NCI-H748 treated with DMSO at 0.1 percent for 48 hours (cell line): ENCODE results near the gene WEE2.
"Not testable (repeated sequence)": the region's sequence is repeated elsewhere in the genome, so short reads cannot be mapped to it uniquely, and the experiment has no call there.

Experiments
- DNase-seq: peaks from one replicate; lab custom pipeline; 2025; lab: John Stamatoyannopoulos, UW

WEE2 gene

GRCh38 chr7:141708351-141708750 lies at the start of gene WEE2:
Gene WEE2 (plus strand): TSS chr7:141708353. CDS start chr7:141708759, 406 bp downstream.
- DNase-seq, result peak; percentile 87

GRCh38 chr7:141659501-141659900 lies 48.7 kb upstream of the WEE2 start:
- no peak for DNase-seq

DNA sequence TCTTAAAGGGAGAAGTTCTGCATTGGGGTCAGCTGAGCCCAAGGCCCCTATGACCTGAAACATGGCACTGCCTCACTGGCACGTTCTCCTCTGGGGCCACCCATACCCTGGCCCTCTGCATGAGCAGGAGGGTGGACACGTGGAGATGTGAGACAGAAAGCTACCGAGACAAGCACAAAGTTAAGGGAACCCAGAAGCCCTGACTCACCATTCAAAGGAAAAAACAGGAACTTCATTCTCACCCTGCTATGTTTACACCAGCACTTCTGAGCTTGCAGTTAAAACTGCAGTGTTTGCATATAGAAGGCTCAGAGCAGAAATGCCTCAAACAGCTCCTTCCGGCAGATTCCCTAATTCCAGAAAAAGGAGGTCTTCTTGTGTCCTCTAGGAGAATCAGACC lies 47.9 kb upstream of the WEE2 start:
- no peak for DNase-seq

- no peak for DNase-seq
These were observed 44.9 kb upstream of the WEE2 start for GRCh38 chr7:141663081-141663849.

DNA sequence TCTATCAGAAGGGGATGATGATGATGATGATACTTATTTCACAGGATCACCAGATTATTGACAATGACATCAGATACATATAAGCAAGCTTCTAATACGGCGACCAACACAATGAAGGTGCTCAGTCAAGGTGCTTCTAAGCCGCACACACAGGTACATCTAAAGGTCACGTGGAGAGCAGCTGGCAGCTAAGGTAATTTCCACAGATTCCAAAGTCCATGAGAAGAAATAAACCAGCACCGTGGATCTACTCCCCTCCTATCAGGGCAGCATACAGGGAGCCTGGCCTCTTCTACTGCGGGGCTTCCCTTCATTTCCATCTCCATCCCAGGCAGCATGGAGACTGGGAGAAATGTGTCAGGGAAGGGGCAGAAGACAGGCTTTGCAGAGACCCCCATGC lies 43.7 kb upstream of the WEE2 start:
- DNase-seq, result no peak

DNA sequence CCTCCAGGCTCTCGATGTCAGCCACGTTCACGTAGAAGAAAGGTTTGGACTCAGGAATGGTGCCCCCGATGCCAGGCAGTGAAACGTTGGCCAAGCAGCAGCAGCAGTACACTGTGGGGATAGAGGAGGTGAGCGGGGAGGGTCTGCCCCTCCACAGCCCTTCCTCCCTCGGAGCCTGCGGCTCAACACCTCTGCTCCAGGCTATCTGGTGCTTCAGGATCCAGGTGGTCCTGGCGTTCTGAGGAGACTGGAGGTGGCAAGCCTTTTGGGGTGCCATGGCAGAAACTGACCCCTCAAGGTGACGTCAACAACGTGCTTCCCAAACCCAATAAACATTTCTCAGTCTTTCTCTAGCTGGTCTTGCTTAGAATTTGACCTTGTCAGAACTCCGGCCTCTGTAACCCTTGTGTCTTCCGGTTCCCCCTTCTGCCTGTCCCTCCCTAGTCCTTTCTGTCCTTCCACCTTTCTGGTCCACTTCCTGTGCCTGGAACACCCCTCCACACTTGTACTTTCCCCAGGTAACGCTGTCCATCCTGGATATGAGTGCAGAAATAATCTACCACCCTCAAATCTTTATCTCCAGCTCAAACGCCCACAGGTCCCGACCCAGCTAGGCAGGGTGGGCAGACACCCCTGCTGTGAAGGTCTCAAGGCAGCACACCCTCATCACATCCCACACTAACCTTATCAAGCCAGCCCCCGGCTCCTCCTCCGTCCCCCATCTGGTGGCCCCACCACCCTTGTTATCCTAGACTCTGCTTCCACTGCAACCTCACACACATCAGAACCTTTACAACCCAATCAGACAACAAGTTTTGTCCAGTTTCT lies 42.7 kb upstream of the WEE2 start:
- no peak for DNase-seq

- DNase-seq, result no peak
These were observed 42.1 kb upstream of the WEE2 start for GRCh38 chr7:141666071-141666470.

GRCh38 chr7:141668853-141669252 lies 39.3 kb upstream of the WEE2 start:
- no peak for DNase-seq

DNA sequence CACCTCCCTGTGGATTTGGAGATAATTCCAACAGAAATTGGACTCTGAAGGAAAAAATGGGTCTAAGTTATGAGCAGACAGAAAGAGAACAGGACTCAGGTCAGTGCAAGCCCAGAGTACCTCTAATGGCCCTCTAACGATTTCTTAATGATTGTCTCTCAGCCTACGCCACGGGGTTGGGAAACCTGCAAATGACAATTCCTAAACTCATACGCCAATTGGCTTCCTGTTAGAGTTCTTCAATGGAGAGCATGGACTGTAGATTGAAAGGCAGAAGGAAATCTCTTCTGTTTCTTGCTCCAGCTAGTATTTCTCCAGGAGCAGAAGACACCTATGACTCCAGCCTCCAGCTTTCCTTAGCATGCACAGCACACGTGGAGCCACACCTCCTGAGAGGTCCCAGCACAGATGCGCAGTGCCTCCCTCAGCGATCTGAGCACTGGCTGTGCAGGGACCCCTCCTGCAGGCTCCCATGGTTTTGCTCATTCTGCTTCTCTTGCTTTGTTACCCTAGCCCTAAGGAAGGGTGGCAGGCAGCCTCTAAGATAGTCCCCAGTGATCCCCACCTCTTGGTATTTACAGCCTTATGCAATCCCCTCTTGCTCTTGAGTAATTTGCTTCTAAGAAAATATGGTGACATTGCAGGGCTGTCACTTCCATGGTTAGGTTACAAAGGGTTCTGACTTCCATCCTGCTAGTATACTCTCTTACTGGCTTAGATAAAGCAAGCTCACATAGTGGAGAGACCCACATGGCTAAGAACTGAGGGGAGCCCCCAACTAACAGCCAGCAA lies 36.3 kb upstream of the WEE2 start:
- DNase-seq, result no peak

GRCh38 chr7:141673346-141673745 lies 34.8 kb upstream of the WEE2 start:
- DNase-seq, result no peak

DNA sequence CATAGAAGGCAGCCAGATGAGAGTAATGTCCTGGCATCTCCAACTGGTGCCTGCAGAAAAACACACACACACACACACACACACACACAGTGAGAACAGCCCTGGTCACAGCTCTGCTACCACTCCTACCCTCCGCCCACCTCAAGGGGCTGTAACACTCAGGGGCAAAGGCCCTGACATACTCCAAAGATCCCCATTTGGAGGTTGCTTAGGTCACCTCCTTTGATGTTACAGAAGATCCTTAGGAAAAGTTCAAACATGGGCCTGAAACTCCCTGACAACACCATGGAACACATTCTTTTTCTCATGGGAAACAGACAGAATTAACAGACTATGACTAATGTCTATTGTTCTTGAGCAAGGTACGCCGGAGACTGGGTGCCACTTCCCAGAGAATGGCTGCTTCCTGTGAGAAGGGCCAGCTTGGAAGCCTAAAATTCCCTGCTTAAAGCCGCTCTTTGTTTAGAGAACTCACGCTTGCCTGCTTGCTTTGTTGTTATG lies 33.9 kb upstream of the WEE2 start:
- DNase-seq, result no peak

DNA sequence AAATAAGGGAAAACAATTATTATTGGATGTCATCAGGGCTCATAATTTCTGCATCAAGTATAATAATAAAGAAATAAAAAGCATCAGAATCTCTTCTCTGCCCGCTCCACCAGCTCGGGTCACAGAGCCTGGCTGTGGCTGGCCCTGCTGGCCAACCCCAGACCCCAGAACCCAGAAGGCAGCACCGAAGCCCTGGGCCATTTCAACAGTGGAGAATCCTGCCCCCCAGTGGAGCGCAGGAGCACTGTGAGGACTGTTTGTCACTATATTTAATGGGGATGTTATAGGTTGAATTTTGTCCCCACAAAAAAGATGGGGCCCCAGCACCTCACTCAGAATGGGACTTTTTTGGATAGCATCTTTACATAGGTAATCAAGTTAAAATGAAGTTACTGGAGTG lies 33.5 kb upstream of the WEE2 start:
- no peak for DNase-seq

DNA sequence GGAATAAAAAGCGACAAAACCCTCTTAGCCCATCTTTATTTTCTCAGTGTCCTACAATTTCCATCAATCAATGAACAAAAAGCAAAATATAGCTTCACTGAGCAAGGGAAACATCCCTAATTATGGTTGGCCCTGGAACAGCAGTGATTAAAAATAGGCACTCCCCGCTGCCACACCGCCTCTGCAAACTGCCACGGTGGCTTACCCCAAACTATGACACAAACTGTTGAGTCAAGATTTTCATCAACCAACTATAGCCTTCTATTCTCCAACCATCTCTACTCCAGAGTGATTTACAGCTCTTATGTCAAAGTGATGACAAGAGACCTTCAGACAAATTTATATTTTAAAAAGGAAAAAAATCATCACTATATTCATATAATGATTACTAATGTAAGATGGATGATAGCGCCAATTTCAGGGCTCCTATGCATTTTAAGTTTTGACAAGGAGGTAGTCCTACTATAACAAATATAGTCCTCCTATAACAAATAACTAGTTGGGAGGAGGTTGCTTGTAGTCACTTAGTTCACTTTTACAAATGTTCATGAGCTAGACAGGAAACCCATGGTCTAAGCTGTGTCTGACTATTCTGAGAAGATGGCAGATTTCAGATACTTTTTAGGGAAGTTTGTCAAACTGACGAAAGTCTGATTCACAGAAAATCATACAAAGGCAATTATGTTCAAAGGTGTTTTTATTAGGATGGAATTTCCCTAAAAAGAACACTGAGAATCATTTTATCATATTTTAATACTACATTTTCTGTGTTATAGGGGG lies 32.5 kb upstream of the WEE2 start:
- no peak for DNase-seq

- no peak for DNase-seq
These were observed 31.5 kb upstream of the WEE2 start for GRCh38 chr7:141676618-141677017.

GRCh38 chr7:141679014-141679413 lies 29.1 kb upstream of the WEE2 start:
- no peak for DNase-seq

GRCh38 chr7:141685285-141686023 lies 22.7 kb upstream of the WEE2 start:
- no peak for DNase-seq

DNA sequence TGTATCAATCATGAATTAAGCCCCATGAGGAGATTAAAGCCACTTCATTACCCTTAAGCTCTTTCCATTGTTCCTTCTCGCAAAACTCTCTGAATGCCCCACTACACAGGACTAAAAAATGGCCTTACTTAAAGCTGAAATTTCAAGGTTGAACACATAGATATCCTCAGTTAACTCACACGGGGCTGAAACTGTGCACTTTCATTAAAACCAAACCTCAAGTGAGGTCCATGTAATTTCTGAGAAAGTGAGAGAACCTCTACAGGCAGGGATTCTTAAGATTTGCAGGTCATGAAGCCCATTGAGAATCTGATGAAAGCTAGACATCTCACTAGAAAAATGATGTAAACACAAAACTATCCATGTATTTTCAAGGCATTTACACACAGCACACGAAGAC lies 22.1 kb upstream of the WEE2 start:
- DNase-seq, result no peak

DNA sequence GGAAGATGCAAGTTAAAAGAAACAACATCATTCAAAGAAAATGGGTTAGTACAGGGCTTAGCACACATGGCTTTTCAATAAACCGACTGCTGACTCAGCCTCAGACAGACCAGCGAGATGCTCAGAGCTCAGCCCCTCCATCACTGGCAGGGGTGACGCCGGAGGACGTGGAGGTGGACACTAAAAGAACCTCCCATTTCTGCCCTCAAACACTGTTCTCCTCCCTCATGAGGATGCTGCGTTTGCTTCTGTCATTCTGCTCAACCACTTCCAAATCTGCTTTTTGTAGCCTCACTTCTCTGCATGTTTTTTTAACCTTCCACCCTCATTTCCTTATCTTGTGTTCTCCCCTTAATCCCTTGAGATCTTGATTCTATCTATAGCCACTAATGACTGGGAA lies 21.5 kb upstream of the WEE2 start:
- DNase-seq, result no peak

DNA sequence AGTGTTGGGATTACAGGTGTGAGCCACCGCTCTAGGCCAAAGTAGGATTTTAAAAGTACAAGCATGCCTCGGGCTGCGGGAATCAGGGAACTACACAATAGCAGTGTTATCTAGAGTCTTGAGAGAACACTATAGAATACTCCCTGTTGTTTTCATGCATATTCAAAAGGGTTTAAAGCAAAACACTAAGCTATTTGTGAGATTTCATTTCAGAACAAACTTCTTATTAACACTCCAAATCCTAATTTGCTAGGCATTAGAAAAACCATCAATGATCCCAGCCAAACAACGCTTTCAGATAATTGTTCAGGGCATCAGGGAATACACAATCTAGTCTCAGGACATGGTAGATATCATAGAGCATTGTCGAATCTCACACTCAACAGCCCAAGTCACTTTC lies 20.1 kb upstream of the WEE2 start:
- DNase-seq, result no peak

- DNase-seq, result not testable (repeated sequence)
These were observed 18.9 kb upstream of the WEE2 start for GRCh38 chr7:141689072-141689825.
